ENCODE measurements around the gene KRT2. TPM values are rescaled to one million over a fixed set of nuclear protein-coding genes. Genes with fewer than 3 reads are reported as not detected.

KRT2 gene
- total RNA-seq, 6 experiments from 2014 or later, result not detected

- H3K9me3 ChIP-seq, result no peaks in the 10 kb centered on the region
- no peak overlapping the region for H3K27ac ChIP-seq
- intact Hi-C loops (cut with DNase I), result no loop called here
- WGBS (ENCODE audit: insufficient coverage, low coverage, low lambda C conversion rate, missing lambda C conversion rate), result 28% methylated on average over 2 of the region's 2 CpGs
- no peak for DNase-seq
- no peak overlapping the region for H3K4me3 ChIP-seq
- H3K4me1 ChIP-seq, result no peaks in the 10 kb centered on the region
- no peak for TF ChIP-seq POLR2A (IDR thresholded peaks at IDR 0.05)
- TF ChIP-seq CTCF (IDR thresholded peaks at IDR 0.05), result no peak
- peaks cover 0 to 9% of the 10 kb centered on the region in 2 donors for H3K27me3 ChIP-seq
- ATAC-seq, result no peak
- H3K36me3 ChIP-seq, result no peaks in the 10 kb centered on the region
These were observed 51.9 kb downstream of the KRT2 start for GRCh38 chr12:52600071-52600470.

GRCh38 chr12:52598966-52599365 lies 53.0 kb downstream of the KRT2 start:
- no peaks in the 10 kb centered on the region for H3K36me3 ChIP-seq
- no peaks in the 10 kb centered on the region for H3K9me3 ChIP-seq
- H3K4me3 ChIP-seq, result no peak overlapping the region
- DNase-seq (peak in 1 of 3 donors; percentile 36), ATAC-seq (no peak)
- H3K27ac ChIP-seq, result no peak overlapping the region
- H3K27me3 ChIP-seq, result peaks cover 0 to 9% of the 10 kb centered on the region in 2 donors
- intact Hi-C loops (cut with DNase I), result no loop called here
- TF ChIP-seq POLR2A (IDR thresholded peaks at IDR 0.05) (no peak), CTCF (IDR thresholded peaks at IDR 0.05) (no peak)
- 72% methylated on average over 5 of the region's 5 CpGs for WGBS (ENCODE audit: insufficient coverage, low coverage, low lambda C conversion rate, missing lambda C conversion rate)
- H3K4me1 ChIP-seq, result no peaks in the 10 kb centered on the region

Other genes starting within 250 kb of the KRT2 start
- not detected for gene KRT82, start 245.9 kb downstream of the KRT2 start, total RNA-seq
- not detected for gene KRT75, start 217.8 kb downstream of the KRT2 start, total RNA-seq
- under 1 TPM in 1 of 6 experiments, not detected in 5; 0.13 TPM for gene KRT6B, start 200.1 kb downstream of the KRT2 start, total RNA-seq
- gene KRT6C, start 178.4 kb downstream of the KRT2 start, total RNA-seq, result under 1 TPM in 1 of 6 experiments, not detected in 5; 0.15 TPM
- gene KRT6A, start 159.0 kb downstream of the KRT2 start, total RNA-seq, result 1 to 10 TPM in 1 of 6 experiments, not detected in 5; 1.2 TPM
- under 1 TPM in 1 of 6 experiments, not detected in 5; 0.66 TPM for gene KRT5, start 131.8 kb downstream of the KRT2 start, total RNA-seq
- gene KRT71, start 99.1 kb downstream of the KRT2 start, total RNA-seq, result not detected
- not detected for gene KRT74, start 78.4 kb downstream of the KRT2 start, total RNA-seq
- gene KRT72, start 50.7 kb downstream of the KRT2 start, total RNA-seq, result not detected
- gene KRT73, start 33.7 kb downstream of the KRT2 start, total RNA-seq, result not detected
- gene KRT1, start 28.2 kb upstream of the KRT2 start, total RNA-seq, result not detected
- gene KRT77, start 51.3 kb upstream of the KRT2 start, total RNA-seq, result not detected
- gene KRT76, start 125.1 kb upstream of the KRT2 start, total RNA-seq, result not detected
- gene KRT3, start 143.9 kb upstream of the KRT2 start, total RNA-seq, result not detected
- gene KRT4, start 161.9 kb upstream of the KRT2 start, total RNA-seq, result not detected
- gene KRT79, start 182.1 kb upstream of the KRT2 start, total RNA-seq, result not detected
- gene KRT78, start 196.8 kb upstream of the KRT2 start, total RNA-seq, result not detected